Measurements from ENCODE around the gene ROBO3.

ROBO3 gene

DNA sequence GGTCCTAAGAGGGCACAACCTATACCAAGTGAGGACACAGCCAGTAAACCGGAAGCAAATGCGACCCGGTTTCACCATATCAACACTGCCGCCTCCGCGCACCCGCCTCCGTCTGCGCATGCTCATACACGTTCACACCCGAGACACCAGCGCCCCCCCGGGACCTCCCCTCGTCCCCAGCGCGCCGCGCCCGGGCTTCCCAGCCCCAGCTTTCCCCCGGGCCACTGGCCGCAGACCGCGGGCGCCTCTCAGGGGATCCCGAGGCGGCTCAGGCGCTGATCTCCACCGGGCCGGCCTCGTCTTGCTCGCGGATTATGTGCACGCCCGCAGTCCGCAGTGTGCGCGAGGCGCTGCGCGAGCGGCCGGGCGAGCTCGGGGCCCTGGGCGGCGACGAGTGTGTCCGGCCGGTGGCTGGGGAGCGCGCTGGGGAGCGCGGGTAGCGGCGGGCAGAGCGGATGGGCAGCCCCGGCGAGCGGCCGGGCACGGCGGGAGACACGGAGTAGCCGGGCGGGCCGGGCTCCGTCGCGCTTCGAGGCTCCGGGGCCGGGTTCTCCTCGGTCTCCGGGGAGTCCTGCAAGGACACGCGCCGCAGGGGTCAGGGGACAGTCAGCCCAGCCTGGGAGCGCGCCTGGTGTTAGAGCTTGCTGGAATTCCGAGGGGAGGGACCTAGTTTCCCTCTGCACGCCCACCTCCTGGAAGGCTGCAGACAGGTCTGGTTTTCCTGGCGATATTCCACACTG, 55.8 kb downstream of the ROBO3 start:
- FAIRE-seq, result no peak

DNA sequence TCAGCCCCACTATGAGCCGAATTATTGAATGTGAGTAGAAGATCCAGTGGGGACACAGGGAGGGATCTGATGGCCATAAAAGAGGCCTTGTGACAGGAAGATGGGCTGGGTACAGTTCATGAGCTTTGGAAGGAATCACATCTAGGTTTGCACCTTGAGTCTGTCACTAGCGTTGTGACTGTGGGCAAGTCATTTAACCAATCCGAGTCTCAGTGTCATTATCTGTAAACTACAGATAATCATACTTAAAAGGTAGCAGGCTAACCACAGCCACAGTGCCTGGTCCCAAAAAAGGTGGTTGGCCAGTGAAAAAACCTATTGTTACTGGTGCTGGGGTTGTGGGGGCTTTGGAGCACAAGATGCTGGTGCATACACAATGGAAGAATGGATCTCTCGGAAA, 57.6 kb downstream of the ROBO3 start:
- no peak for FAIRE-seq

DNA sequence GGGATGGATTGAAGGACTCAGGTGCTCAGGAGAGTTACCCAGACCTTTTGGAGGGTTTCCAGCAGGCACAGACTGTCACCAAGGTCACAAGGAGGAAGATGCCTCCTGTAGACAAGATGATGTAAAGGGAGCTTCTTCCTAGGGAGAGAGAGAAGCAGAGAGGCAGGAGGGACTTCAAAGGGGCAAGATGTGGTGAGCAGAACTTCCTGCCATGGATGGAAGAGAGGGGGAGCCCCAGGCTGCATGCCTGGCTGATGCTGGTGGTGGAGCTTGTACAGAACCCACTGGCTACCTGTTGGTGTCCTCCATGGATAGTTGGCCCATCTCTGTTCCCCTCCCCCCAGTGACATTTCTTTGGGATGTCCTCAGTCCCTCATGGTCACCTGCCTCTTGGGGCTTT, 58.1 kb downstream of the ROBO3 start:
- no peak for FAIRE-seq

DNA sequence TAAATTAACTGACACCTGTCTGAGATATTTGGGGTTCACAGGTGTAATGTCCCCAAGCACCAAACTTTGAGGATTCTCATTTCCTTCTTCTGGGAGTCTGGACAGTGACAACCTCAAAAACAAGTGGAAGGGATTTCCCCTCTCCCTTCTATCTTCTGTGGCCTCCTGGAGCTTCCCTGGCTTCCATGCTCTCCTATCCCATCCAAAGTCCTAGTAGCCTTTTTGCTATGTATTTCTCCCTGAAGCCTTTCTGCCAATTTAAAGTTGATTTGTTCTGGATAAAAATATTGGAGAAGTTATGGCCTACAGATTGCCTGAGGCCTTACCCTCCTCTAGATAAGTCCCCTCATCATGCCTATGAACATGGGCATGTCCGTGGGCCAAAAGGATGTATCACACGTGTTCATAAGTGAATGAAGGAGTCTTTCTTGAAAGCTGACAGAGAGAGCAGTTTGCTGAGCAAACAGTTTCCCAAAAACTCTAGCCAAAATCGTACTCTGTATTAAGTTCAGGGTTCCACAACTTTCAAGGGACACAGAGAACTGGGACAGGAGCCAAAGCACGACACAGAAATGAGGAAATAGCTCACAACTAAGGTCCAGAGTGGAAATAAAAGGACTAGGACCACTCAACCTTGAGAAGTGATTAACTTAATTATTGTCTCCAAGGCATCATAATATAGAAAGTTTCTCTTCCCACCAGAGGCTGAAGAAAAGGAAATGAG, 63.9 kb downstream of the ROBO3 start:
- no peak for FAIRE-seq

DNA sequence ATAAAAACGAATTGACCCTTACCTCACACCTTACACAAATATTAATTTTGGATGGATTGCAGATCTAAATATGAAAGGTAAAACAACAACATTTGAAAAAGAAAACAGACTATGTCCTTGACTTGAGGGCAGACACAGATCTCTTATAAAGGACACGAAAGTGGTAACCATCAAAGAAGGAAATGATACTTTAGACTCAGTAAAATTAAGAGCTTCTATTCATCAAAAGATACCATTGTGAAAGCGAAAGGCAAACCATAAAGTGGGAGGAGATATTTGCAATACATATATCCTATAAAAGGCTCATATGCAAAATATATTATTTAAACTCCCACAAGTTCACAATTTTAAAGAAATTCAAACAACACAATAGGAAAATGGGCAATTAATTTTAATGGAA, 65.6 kb downstream of the ROBO3 start:
- FAIRE-seq, result no peak

Measured in colon (tissue), 2 donors.